ENCODE results near the gene GALT.

- TF ChIP-seq CTCF (IDR thresholded peaks at IDR 0.05) (no peak), POLR2A (IDR thresholded peaks at IDR 0.05) (no peak), EP300 (IDR thresholded peaks at IDR 0.05) (no peak)
Measured at GRCh38 chr9:34662526-34663302, 16.2 kb downstream of the GALT start, which contains the start of gene CCL27.
